HL-60/S4 treated with phorbol 12-myristate 13-acetate at 8.2 ng/mL for 4 days and 3 days (cell line): ENCODE measurements around the gene PTX4.

Experiments
- in situ Hi-C: fragments of 300-500 bp; cut with MboI; formaldehyde crosslinking; loops from 2 replicates; pipeline ENCODE4 v1.15.0; 2022; ENCODE audit warnings: low sequenced_read_pairs

PTX4 gene

GRCh38 chr16:1488619-1489018 is at the start of gene PTX4:
PTX4 (minus strand) TSS chr16:1488944; CDS start chr16:1488909, 35 bp downstream.
- in situ Hi-C loops = no loop called here

- in situ Hi-C loops = no loop called here
Observed at GRCh38 chr16:1537763-1538289, 49.1 kb upstream of the PTX4 start.

- in situ Hi-C loops = no loop called here
Observed at GRCh38 chr16:1537138-1537577, 48.4 kb upstream of the PTX4 start.

- in situ Hi-C loops = no loop called here
Observed at GRCh38 chr16:1536601-1537000, 47.9 kb upstream of the PTX4 start.

GRCh38 chr16:1535391-1536291 is 46.9 kb upstream of the PTX4 start:
- in situ Hi-C loops = no loop called here

- in situ Hi-C loops = no loop called here
Observed at GRCh38 chr16:1534021-1535020, 45.6 kb upstream of the PTX4 start.

GRCh38 chr16:1533443-1533951 is 44.8 kb upstream of the PTX4 start, which contains the start of gene TMEM204:
TMEM204 (plus strand) TSS chr16:1533666; CDS start chr16:1534276, 610 bp downstream.
- in situ Hi-C loops = no loop called here

- in situ Hi-C loops = no loop called here
Observed at GRCh38 chr16:1532771-1533170, 44.0 kb upstream of the PTX4 start.

GRCh38 chr16:1532081-1532760 is 43.5 kb upstream of the PTX4 start:
- in situ Hi-C loops = no loop called here

GRCh38 chr16:1531638-1531910 is 42.8 kb upstream of the PTX4 start:
- in situ Hi-C loops = no loop called here

GRCh38 chr16:1530883-1531637 is 42.3 kb upstream of the PTX4 start:
- in situ Hi-C loops = no loop called here

GRCh38 chr16:1530349-1530882 is 41.7 kb upstream of the PTX4 start:
- in situ Hi-C loops = no loop called here

- in situ Hi-C loops = no loop called here
Observed at GRCh38 chr16:1528921-1529537, 40.3 kb upstream of the PTX4 start.

GRCh38 chr16:1527836-1528811 is 39.4 kb upstream of the PTX4 start:
- in situ Hi-C loops = no loop called here

GRCh38 chr16:1526608-1527555 is 38.1 kb upstream of the PTX4 start:
- in situ Hi-C loops = no loop called here

- in situ Hi-C loops = no loop called here
Observed at GRCh38 chr16:1525871-1526607, 37.3 kb upstream of the PTX4 start.
